ENCODE data around the gene HTR3B.
"Not testable (repeated sequence)": the region's sequence is repeated elsewhere in the genome, so short reads cannot be mapped to it uniquely, and the experiment has no call there.

The HTR3B gene

GRCh38 chr11:113885897-113886296 lies 18.7 kb upstream of the HTR3B start:
- DNase-seq, result no peak

GRCh38 chr11:113888848-113889247 lies 15.7 kb upstream of the HTR3B start:
- DNase-seq, result no peak

- peak; percentile 71 for DNase-seq
These were observed 10.1 kb upstream of the HTR3B start for GRCh38 chr11:113894421-113894996.

GRCh38 chr11:113895367-113896155 lies 9.0 kb upstream of the HTR3B start:
- peak; percentile 46 for DNase-seq

- DNase-seq, result peak; percentile 78
These were observed 8.3 kb upstream of the HTR3B start for GRCh38 chr11:113896156-113896879.

GRCh38 chr11:113901141-113901540 lies 3.5 kb upstream of the HTR3B start:
- no peak for DNase-seq

- DNase-seq, result peak; percentile 32
These were observed 1.4 kb downstream of the HTR3B start for GRCh38 chr11:113906038-113906437.

- DNase-seq, result no peak
These were observed 1.9 kb downstream of the HTR3B start for GRCh38 chr11:113906516-113906915.

- no peak for DNase-seq
These were observed 2.6 kb downstream of the HTR3B start for GRCh38 chr11:113907152-113907551.

GRCh38 chr11:113907681-113908080 lies 3.1 kb downstream of the HTR3B start:
- DNase-seq, result no peak

- DNase-seq, result no peak
These were observed 3.5 kb downstream of the HTR3B start for GRCh38 chr11:113908098-113908497.

GRCh38 chr11:113911491-113911890 lies 6.9 kb downstream of the HTR3B start:
- not testable (repeated sequence) for DNase-seq

- no peak for DNase-seq
These were observed 19.0 kb downstream of the HTR3B start for GRCh38 chr11:113923572-113923971.

- DNase-seq, result no peak
These were observed 21.9 kb downstream of the HTR3B start for GRCh38 chr11:113926273-113927197.

GRCh38 chr11:113928311-113928710 lies 23.7 kb downstream of the HTR3B start:
- no peak for DNase-seq

- DNase-seq, result no peak
These were observed 28.2 kb downstream of the HTR3B start for GRCh38 chr11:113932788-113933187.

GRCh38 chr11:113934193-113934592 lies 29.6 kb downstream of the HTR3B start:
- DNase-seq, result not testable (repeated sequence)

GRCh38 chr11:113934761-113935160 lies 30.2 kb downstream of the HTR3B start:
- no peak for DNase-seq

- DNase-seq, result no peak
These were observed 31.3 kb downstream of the HTR3B start for GRCh38 chr11:113935858-113936257.

- DNase-seq, result no peak
These were observed 33.3 kb downstream of the HTR3B start for GRCh38 chr11:113937918-113938317.

- no peak for DNase-seq
These were observed 37.7 kb downstream of the HTR3B start for GRCh38 chr11:113942256-113942655.

- DNase-seq, result not testable (repeated sequence)
These were observed 41.6 kb downstream of the HTR3B start for GRCh38 chr11:113946162-113946561.

GRCh38 chr11:113947994-113948393 lies 43.4 kb downstream of the HTR3B start:
- no peak for DNase-seq
